GM21423 (cell line): ENCODE data around the gene FAM3D.

ENCODE experiments used
- ATAC-seq: cut with Tn5 transposase; IDR thresholded peaks from one replicate; pipeline ENCODE4 v1.9.1; 2021; ENCODE audit warnings: mild to moderate bottlenecking, moderate library complexity; ENCODE audit not compliant: unreplicated experiment

Gene FAM3D

DNA sequence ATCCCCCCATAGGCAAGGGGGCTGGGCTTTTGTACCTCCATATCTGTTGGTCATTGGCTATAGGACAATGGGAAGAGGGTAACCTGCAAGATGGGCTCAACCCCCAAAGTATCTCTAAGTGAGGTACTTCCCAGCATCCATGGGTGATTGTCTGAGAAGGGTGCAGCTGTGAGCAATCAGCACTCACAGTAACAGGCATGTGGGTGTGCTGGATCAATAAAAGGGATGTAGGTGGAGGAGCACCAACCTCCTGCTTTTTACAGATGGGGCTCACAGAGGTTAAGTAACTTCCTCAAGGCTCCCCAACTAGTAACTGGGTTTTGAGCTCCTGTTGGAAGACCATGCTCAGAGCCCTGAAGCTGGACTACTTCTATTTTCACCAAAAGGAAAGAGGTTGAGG, 63.0 kb downstream of the FAM3D start:
- ATAC-seq, result no peak

DNA sequence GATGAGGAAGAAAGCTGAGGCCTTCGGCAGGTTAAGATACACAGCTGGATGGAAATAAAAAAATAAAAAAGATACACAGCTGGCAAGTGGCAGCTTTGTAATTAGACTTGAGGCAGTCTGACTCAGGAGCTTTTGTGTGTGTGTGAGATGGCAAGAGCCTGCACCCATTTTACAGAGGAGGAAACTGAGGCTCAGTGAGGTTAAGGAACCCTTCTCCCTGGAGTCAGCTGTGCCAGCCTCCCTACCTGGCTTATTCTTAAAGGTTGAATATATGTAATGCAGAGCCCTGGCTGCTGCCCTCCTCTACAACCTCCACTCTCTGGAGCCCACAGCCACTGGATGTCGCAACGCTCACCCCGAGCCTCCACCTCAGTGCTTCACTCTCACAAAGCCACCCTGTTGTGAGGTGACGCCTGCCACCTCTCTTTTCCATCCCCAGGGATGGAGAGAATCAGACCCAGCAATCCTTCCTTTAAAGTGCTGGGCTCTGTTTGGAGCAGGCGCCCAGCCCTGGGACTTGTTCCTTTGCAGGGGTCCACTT, 68.7 kb downstream of the FAM3D start:
- no peak for ATAC-seq

DNA sequence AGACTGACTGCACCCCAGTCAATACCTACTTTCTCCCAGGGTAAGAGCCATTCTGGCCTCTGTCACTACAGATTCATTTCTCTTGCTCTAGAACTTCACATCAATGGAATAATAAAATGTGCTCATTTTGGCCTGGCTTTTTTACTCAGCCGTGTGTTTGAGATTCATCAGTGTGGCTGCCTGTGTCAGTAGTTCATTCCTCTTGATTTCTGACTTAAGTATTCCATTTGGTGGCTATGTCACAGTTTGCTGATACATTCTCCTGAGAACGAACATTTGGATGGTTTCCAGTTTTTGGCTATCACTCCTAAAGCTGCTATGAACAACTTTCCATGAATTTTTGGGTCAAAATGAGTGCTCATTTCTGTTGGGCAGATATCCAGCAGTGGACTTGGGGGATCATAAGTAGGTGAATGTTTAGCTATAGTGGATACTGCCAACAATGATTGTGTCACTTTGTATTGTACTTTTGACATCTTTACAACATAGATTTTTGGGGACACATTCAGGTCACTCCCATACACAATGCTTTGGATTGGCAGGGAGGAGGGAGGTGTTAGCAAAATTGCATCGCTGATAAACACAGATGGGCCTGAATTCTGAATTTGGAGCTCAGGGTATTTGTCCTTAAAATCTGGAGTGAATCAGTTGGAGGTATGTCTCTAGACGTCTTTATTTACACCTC, 69.6 kb downstream of the FAM3D start:
- no peak for ATAC-seq

DNA sequence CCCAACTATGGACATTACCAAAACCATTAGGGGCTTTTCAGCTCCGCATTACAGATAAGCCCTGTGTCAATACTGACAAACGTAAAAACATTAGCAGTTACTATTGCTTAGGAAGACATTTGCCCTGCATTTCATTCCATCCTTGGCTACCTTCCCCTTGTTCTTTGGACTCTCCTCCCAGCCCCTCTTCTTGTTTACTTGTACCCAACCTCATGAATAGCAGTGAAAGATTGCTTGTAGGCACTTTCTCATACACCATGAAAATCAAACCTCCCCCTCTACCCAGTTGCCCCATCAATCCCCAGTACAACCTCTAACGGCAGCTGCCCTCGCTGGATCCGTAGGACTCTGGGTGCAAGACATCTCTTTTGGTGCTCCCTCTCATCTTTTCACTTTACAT, 72.5 kb downstream of the FAM3D start:
- no peak for ATAC-seq

DNA sequence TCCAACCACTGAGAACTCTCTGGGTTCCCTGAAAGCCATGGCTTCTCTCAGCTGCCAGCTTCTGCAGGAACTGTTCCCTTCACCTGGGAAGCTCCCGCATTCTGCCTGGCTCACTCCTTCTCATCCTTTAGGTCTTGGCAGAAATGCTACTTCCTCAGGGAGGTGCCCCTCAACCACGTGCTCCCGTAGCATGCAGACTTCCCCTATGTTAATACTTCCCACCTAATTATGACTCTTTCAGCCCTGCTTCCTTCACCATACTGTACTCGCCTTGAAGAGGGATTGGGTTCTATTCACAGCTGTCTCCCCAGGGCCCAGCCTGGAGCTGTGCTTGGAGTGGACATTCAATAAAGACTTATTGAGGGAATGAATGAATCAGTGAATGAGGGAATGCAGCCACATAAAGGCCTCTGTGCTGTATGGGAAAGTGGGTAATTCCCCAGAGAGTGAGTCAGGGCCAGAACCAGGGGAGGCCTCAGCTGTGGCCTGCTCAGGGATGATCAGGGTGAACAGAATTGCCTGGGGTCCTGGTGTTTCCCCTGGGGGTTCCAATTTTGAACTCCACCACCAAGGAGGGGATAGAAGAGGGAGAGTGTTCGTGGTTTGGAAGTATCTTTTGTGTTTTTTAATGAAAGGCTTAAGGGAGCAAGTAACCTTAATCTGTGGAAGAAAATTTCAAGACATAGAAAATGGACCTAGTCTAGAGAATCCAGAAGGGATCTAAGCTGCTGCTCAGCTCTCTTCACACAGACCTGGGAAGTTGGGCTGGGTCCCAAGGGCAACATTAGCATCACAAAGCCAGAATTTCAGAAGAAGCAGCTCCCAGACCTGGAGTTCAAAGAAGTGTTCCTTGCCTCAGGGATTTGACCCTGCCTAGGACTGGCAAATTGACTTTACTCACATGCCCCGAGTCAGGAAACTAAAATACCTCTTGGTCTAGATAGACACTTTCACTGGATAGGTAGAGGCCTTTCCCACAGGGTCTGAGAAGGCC, 74.8 kb downstream of the FAM3D start:
- no peak for ATAC-seq

DNA sequence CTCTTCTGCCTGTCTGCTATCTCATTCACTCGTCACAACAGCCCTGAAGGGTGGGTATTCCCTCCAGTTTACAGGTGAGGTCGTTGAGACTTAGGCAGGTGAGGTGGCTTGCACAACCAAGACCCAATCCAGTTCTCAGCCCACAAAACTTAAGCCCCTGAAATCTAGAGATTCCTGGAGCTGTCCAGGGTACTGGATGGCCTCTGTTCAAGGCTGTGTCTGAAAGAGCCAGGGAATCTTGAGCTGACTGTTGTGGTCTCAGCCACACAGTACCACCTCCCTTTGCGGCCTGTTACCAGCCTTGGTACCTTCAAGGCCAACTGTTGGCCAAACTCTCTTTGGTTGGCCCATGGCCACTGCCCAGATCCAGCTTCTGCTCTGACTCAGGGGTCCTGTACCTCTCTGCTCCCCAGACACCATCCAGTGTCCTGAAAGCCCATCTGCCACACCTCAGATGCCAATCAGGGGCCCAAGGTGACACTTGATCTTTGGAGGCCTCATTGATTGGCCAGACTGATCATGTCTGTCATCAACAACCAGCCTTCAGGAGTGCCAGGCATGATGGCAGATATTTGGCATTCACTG, 78.5 kb downstream of the FAM3D start:
- no peak for ATAC-seq

DNA sequence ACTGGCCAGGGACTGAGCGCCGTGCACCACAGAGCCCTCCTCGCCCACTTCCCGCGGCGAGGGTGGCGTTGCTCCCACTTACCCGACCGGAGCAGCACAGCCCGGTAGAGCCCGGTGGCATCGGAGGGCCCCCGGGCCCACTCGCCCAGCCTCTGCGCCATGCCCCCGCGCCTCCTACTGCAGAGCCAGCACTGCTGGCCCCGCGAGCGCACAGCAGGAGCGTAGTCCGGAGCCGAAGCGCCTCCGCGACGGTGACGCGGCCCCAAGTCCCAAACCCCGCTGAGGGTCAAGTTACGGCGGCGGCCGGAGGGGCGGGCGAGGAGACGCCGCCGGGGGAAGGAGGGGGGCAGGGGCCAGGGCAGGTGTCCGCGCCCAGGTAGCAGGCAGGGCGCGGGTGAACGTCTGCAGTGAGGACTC, 79.8 kb downstream of the FAM3D start:
- ATAC-seq, result no peak

DNA sequence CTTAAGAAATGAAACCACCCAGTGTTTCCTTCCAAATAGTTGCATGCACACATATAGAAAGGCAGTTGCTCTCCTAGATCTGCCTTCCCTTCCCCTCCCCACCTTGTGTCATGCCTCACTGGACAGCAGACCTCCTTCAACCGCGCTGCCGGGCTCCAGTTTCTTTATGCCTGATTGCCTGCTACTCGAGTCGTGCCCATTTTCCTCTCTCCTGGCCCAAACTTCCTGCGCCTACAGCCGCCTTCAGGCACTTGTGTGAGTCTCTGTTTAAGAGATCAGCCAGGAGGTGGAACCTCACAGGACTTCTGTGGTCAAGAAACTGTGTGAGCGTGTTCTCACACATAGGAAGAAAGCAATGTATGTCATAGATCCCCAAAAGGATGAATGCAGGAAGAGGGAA, 80.6 kb downstream of the FAM3D start:
- no peak for ATAC-seq

DNA sequence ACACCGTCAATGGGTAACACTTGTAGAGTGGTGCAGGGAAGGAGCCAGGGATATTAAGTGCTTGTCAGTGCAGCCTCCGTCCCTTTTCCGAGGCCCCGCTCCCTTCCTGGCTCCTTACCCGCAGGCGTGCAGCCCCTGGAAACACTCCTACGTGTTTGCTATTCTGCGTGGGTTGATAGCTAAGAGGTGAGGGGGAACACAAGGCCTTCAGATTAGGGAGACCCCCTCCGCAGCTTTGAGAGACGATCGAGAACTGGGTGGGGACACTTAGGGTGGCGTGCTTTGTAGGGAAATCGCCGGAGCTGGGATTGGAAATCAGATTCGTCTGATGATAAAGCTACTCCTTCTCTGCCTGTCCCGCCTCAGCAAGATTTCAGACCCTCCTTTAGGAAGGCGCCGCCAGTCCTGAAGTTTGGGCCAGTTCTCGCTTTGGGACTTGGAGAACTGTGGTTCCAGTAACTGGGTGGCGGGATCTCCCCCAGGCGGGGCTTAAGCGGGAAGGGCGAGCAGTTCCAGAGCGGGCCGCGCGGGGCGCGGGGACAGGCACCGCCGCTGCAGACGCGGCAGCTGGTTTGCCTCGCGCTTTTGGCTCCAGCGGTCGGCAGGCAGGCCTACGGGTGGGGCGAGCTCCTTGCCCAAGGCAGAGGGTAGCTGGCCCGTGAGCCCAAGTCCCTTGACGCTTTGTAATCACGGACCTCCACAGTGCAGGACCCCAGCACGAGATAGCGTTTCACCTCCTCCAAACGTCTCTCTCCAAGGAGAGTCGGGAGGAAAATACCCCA, 81.4 kb downstream of the FAM3D start:
- ATAC-seq, result peak; percentile 88

DNA sequence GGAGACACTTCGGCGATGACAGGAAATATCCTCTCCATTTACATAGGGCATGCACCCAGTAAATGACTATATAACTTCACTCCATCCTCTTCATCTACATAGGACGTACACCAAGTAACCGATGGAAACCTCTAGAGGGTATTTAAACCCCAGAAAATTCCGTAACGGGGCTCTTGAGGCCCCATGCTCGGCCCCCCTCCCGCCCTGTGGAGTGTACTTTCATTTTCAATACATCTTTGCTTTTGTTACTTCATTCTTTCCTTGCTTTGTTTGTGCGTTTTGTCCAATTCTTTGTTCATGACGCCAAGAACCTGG, 81.9 kb downstream of the FAM3D start:
- no peak for ATAC-seq
